IPS-NIHi7 (cell line): ENCODE results near the gene ARHGAP22.
A peak's percentile ranks its signal among the peaks of the same experiment; 100 is the strongest.

Experiments used
- DNase-seq: peaks from one replicate; pipeline ENCODE4 v3.0.0; 2012; ENCODE audit warnings: mixed read lengths; ENCODE audit errors: extremely low spot score

Gene ARHGAP22

DNA sequence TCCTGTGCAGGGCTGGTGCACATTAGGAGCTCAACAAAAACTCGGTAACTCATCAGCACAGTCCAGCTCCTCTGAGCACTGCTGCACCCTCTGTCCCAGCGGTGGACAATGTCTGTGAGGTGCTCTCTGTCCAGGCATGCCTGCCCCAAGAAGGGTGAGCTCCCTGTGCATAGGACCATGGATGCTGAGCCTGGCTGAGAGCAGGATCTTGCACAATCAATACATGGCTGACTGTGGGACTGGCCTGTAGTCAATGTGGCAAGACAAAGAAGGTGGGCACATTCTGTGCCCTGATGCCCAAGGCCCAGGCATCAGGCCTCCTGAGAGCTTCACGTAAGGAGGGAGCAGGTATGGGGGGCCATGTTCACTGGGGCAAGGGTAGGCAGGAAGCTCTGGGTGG lies 17.1 kb downstream of the ARHGAP22 start:
- DNase-seq = no peak

DNA sequence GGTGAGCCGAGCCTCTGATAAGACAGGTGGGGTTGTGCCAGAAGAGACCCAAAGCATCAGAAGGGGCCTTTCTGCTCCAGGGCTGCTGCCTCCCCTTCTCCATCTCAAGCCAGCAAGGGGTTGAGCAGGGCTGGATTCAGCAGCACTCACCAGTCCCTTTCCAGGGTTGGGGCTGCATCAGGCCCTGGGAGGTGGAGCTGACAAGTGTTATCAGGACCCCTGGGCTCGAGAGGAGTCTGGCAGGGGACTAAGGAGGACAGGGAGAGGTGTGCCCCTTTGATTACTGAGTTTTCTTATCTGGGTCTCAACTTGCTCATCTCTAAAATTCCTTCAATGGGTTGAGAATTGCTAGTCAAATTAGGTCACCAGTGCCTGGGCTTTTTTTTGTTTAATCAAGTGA lies 17.8 kb downstream of the ARHGAP22 start:
- no peak for DNase-seq

DNA sequence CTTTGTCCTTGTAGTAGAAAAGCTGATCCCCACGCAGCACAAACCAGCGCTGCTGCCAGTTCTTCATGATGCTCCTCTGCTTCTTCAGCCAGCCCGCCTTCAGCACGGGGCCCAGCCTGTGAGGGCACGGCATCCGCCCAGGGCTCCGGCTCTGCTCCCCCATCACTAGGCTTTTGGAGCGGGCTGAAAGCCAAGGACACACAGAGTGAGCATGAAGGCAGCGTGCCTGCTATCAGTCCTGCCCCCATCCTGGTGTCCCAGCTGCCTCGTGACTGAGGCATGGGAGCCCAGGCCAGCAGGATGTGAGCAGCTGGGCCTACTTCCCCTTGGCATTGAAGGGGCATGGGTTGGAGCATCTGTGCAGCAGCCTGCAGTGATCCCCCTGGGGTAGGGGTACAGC lies 21.9 kb downstream of the ARHGAP22 start:
- DNase-seq = no peak

DNA sequence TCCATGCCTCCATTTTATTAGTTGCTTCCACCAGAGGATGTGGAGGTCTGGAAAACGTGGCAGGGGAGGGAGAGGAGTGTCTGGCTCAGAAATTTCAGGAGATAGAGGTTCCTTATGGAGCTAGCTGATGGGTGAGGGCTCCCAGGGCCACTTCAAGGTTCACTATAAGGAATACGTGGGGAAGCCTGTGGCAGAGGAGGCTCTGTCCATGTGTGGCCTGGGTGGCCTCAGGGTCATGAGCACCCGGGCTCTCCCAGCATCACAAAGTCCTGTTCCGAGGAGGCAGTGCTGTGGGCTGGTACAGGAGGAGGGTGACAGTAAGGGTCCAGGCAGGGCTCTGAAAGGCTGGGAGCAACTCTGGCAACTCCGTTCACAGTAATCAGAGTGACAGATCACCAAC lies 24.6 kb downstream of the ARHGAP22 start:
- DNase-seq = no peak

DNA sequence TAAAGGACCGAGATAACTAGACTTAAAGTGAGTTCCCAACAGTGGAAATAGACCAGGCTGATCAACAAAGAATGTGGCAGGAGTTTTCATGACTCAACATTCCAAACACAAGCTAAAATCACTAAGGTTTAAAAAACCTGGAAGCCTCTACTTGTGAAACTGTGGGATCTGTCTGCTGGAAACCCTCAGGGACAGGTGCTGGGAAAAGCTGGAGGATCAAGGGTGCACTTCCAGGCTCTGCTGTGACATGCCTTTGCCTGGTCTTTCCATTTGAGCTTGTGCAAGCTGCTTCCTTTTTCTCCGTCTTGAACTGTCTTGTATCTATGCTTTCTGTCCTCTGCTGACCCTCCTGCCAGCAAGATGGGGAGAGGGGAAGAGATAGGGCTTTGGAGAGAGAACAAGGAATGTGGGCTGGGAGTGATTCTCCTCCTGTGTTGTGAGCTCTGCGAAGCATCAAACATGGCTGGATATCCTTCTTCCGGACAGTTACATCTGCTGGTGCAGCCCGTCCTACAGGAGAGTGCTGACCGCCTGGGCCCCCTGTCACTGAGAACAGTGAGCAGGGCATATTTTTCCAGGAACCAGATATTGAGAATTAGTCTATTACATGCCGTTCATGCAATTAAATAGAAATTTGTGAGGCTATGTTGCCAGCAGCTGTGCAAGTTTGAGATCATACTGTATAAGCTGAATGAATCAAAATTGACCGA lies 25.5 kb downstream of the ARHGAP22 start:
- DNase-seq = no peak

DNA sequence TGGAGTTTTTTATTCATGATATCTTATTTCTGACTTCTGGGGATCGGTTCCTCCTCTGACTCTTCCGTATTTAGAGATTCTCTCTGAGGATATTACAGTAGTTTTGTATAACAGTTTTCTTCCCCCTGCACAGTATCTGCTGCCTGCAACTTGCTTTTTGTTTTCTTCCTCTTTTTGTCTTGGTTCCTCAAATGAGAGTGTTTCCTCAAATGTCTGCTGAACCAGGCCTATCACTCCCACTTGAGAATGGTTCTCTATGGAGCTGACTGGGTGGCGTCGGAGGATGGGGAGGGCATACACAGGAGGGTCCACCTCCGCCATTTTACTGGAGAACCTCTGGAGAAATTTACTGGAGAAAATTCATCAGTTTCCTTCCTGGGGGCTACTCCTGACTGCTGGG lies 27.7 kb downstream of the ARHGAP22 start:
- DNase-seq = no peak

DNA sequence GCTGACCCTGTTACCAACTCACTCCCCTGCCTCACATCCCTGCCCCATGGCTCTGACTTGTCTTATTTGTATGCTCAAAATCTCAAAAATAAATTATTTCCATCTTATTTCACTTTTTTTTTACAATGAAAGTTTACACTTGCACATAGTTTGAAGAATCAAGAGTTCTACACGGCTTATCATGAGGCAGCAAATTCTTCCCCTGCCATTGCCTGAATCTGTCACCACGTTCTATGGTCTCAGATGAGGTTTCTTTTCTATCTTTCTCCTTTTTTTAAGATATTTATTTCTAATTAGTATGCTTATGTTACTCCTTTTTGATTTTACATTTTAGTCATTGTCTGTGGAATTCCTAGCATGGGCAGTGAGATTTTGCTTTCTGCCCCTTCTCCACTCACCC lies 28.4 kb downstream of the ARHGAP22 start:
- DNase-seq = no peak

DNA sequence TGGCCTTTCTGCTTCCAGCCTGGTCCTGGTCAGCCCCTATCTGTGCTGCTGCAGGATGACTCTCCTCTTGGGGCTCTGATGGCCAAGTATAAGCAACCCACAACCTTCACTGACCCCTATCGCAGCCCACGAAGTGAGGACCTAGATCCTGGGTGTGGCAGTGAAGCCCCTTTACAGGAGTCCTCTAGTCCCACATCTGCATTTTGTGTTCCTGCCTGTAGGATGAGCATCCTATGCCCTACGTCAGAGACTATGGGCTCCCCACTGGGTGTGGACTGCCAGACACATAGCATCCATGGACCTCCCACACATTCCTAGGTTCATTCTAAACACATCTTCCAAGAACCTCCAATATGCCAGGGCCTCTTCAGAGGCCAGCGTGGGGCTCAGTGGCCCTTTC lies 29.0 kb downstream of the ARHGAP22 start:
- no peak for DNase-seq

DNA sequence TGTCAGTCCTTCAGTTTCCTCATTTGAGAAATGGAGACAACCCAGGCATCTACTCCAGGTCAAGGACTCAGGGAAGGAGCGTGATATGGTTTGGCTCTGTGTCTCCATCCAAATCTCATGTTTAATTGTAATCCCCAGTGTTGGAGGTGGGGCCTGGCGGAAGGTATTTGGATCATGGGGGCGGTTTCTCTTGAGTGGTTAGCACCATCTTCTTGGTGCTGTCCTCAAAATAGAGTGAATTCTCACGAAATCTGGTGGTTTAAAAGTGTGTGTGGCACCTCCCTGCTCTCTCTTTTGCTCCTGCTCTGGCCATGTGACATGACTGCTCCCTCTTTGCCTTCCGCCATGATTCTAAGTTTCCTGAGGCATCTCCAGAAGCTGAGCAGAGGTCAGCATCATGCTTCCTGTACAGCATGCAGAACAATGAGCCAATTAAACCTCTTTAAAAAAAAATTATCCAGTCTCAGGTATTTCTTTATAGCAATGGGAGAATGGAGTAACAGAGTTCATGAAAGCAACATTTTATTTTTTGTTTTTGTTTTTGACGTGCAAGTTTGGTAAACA lies 30.0 kb downstream of the ARHGAP22 start:
- DNase-seq = no peak

DNA sequence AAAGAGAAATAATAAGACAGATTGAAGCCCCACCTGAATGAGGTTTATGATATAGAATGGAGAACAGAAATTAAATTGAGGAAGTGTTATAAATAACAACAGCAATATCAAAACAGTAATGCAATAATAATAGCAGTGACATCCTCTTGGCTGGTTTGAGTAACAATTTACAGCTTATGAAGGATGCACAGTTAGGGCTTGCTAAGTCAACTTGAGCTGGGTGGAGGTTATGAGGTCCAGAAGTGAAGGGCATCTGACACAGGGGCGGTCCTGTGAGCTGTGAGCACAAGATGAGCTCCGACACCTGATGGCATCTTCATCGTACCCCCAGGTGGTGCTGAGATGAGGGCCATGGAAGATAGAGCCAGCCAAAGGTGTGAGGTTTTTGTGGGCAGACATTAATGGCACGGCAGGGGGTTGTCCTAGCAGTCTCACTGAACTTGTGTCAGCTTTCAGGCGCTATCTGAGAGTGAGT lies 30.5 kb downstream of the ARHGAP22 start:
- peak; percentile 11 for DNase-seq

DNA sequence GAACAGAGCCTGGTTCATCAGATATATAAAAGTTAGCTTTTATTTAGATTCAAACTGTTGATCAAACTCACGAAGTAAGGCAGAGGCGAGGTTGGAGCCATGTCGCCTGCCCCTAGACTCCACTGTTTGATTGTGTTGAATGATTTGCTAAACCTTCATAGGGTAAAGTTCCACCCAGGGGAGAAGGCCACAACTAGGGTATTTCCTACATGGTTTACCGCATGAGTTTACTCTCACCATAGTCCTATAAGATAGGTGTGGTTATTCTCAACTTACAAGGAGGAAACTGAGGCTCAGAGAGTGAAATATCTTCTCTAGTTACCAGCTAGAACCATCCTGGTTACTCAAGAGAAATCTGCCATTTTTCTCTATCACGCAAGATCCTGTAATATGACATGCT lies 31.8 kb downstream of the ARHGAP22 start:
- no peak for DNase-seq

DNA sequence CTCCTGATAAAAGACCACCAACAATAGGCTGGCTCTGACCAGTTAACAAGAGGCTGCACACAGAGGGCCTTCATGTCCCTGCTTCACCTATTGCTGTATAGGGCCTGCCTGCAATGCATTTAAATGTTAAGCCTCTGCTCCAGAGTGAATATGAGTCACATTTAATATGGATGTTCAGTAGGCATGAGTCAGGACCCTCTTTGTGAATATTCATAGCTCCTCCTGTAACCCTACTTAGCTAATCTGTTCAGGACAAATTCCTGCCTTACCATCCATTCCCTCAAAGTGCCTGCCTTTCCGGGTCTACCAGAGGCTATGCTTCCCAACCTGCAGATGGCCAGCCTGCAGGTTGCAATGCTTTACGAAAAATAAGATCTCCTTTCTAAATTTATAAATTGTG lies 32.5 kb downstream of the ARHGAP22 start:
- DNase-seq = no peak

DNA sequence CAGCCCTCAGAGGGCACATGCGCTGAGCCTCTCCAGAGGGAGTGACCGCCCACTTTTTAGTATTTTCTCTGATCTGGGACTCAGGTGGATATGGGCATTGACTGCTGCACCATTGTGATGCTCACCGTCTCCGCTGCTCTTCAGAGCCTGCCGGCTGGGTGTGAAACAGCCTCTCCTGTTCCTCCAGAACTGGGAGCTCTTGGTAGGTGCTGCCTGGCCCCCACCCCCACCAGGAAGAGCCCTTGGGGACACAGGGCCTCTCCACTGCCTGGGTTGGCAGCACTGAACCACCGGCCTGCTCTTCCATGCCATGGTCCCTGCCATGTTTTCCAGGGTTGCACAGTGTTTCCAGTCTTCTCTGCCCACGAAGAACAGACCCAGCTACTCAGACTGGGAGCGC lies 36.3 kb downstream of the ARHGAP22 start:
- no peak for DNase-seq

DNA sequence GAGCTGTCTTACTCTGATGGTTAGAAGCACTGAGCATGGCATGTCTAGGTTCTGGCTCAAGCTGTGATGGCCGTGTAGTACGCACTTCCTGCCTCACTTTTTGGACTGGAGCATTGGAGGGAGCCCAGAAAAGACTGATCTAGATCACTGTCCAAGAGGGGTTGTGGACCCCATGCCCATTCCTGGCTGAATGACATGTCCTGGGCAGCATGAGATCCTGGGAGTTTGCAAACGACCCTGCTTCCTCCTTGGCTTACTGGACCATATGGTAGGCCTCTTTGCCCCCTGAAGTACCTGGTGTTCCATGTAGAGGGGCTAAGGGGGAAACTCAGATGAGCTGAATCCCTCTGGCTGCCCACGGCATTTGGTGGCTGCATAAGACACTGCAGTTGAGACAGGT lies 36.7 kb downstream of the ARHGAP22 start:
- DNase-seq = no peak

DNA sequence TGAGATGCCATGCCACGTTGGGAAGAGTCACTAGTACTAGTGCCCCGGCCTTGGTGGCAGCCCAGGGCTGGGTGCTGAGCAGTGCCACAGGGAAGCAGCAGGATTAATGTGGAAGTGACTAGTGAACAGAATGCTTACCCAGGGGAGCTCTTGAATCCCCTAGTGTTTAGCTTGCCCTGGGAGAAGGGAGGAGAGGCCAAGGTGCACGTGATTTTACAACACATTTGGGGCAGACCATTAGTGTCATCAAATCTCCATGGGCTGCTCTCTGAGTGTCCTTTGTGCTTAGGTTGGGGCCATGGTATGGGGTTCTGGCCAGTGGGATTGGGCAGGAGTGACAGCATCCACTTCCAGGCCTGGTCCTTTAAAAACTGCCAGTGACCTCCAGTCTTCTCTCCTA lies 37.5 kb downstream of the ARHGAP22 start:
- no peak for DNase-seq

DNA sequence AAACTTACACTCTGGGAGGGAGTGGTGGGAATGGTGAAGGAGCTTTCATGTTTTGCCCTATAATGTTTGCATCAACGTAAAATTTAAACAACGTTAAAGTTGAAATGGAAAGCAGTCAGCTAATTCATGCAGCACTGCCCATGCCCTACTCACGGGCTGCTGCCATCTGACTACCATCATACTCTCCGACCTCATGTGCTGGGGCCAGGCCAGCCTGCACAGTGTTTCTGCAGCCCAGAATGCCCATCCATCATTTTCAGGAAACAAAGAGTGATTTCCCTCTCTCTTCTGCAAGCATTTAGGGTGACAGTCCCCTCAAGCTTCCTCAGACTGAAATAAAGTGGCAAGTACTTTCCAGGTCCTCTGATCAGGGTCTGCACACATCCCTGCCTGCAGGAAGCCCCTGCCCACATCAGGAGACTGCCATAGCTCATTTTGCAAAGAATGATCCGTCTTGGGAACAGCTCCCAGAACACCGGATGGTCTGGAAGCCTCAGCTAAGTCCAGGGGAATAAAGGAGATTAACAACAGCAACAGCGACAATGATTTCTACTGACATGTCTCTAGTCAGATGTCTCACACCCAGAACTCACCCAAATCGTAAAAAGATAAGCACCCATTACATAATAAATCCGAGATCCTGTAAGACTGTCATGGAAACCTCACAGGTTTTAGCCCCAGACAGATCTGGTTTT lies 40.3 kb downstream of the ARHGAP22 start:
- DNase-seq = no peak

DNA sequence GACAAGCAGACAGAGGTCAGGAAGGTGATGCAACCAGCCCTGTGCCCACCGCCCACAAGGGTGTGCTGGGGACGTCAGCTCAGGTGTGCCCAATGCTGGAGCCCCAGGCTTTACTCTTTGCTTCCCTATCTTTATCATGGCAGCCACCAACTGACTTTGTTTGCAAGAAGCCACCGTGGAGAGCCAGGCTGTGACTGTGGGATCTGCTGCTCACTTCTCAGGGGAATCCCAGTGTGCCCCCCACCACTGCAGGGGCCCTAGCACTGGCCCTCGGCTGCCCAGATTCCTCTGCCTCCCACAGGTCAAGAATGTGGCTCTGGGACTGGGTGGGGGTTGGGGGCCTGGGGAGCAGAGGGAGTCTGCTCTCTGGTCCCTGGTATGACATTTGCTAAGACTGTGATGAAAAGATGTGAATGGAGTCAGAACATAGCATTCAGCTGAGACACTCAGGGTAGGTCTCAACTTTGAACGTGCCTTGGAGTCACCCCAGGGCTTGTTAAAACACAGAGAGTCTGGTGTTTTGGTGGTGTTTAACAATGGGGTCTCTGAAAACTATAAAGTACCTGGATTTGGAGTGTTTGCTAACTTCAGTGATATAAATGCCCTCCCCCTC lies 47.3 kb downstream of the ARHGAP22 start:
- no peak for DNase-seq

DNA sequence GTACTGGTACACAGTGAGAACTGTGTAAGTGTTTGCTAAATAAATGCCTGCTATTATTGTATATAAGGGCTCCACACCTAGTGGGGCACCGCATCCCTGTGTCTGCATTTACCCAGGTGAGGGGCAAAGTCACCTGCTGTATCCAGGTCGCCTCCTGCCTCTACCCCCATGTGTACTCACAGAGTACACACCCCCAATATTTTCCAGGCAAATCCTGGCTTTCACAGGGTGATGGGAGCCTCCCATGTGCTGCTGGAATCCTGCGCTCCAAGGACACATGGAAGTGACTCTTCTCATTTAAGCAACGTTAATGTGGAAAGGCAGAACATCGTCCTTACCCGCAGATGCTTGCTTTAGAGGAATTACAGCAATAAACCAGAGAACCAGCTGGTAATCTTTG lies 48.2 kb downstream of the ARHGAP22 start:
- no peak for DNase-seq

DNA sequence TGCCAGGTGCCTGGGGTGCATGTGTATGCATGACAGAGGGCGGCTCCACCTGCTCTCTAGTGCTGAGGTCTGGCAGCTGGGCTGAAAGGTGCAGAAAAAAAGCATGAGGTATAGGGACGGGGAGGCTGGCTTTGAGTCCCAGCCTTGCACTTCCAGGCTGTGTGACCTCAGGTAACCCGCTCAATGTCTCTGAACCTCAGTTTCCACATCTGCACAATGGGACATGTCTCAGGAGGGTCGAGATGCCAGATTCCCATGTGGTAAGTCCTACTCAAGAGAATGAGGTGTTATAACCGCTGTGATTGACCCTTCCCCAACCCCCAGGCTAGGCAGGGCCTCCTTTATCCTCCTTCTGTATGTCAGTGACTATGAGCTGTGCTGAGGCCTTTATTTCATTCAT lies 48.8 kb downstream of the ARHGAP22 start:
- DNase-seq = no peak

DNA sequence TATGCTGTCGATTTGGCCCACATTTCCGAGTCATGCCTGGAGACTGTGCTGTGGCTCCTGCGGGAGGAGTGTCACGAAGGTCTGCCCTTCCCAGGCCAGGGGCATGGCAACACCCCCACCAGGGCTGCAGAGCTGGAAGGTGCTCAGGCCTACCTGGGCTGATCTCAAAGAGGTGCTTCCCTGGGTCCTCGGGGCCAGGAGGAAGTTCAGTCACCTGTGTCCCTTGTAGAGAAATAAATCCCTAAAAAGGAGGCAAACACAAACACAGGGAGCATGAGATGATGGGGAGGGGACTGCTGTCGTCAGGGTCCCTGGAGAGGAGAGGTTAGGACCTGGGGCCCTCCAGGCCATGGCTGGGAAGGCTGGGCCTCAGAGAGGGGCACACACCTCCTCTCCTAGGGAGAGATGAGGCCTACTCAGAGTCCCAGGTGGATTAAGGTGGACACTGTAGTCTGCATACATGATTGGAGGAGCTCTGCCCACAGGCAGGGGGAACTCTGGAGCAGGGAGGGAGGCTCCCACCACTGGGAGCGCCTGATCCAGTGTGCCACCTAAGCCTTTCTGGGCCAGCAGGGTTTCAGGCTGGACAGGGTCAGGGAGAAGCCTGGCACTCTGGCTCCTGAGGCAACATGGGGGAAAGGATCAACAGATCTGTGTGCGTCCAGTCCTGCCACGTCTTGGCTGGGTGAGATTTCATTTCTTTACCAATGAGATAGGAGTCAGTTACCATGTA lies 49.4 kb downstream of the ARHGAP22 start:
- no peak for DNase-seq

DNA sequence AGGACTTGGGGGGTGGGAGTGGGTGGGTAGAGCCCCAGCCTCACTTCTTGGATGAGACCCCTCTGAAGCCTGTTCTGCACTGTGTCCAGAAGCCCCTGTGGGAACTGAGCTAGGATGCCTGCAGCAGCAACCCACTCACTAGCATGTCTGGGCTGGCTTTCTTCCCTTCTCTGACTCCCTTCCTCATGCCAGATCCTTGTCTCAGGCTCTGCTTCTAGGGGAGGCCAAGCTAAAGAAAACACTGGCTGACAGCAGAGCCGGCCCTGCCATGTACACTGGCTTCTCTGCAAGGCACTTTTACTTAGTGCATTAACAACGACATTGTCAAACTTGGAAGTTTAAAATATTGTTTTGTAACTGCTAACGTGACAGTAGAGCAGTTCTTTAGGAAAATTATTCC lies 50.2 kb downstream of the ARHGAP22 start:
- no peak for DNase-seq

DNA sequence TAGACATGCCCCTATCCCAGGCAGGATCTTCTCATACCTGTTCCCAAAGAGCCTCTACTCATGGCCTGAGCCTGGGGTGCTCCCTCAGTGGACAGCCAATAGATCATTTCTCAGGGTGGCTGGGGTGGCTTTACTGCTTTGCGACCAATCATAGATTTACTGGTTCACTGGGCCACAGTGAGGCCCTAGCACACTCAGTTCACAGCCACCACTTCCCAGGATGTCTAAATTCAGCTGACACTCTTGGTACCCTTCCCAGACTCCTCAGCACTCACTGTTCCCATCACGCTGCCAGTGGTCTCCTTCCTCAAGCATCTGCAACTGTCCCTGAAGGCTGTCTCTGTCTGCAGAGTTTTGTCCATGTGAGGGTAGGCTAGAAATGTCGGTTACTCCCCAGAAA lies 50.6 kb downstream of the ARHGAP22 start:
- no peak for DNase-seq
